ENCODE results near the gene GAPDH.
"Not testable (repeated sequence)": the region's sequence is repeated elsewhere in the genome, so short reads cannot be mapped to it uniquely, and the experiment has no call there.

DNA sequence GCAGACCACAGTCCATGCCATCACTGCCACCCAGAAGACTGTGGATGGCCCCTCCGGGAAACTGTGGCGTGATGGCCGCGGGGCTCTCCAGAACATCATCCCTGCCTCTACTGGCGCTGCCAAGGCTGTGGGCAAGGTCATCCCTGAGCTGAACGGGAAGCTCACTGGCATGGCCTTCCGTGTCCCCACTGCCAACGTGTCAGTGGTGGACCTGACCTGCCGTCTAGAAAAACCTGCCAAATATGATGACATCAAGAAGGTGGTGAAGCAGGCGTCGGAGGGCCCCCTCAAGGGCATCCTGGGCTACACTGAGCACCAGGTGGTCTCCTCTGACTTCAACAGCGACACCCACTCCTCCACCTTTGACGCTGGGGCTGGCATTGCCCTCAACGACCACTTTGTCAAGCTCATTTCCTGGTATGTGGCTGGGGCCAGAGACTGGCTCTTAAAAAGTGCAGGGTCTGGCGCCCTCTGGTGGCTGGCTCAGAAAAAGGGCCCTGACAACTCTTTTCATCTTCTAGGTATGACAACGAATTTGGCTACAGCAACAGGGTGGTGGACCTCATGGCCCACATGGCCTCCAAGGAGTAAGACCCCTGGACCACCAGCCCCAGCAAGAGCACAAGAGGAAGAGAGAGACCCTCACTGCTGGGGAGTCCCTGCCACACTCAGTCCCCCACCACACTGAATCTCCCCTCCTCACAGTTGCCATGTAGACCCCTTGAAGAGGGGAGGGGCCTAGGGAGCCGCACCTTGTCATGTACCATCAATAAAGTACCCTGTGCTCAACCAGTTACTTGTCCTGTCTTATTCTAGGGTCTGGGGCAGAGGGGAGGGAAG lies 3.5 kb downstream of the GAPDH start:
- not testable (repeated sequence) for TF ChIP-seq TAF1 (IDR thresholded peaks at IDR 0.05; ENCODE audit: borderline replicate concordance, low read depth, low read length); CHD2 (IDR thresholded peaks at IDR 0.05; ENCODE audit: low read length, partially characterized antibody); RCOR1 (IDR thresholded peaks at IDR 0.05; ENCODE audit: low read length); GATA2 (CRISPR knock-in tag; IDR thresholded peaks at IDR 0.05); MEF2A (IDR thresholded peaks at IDR 0.05; ENCODE audit: borderline replicate concordance, low read depth); RFX5 (IDR thresholded peaks at IDR 0.05; ENCODE audit: low read length)
- TF ChIP-seq, protein P1, sequence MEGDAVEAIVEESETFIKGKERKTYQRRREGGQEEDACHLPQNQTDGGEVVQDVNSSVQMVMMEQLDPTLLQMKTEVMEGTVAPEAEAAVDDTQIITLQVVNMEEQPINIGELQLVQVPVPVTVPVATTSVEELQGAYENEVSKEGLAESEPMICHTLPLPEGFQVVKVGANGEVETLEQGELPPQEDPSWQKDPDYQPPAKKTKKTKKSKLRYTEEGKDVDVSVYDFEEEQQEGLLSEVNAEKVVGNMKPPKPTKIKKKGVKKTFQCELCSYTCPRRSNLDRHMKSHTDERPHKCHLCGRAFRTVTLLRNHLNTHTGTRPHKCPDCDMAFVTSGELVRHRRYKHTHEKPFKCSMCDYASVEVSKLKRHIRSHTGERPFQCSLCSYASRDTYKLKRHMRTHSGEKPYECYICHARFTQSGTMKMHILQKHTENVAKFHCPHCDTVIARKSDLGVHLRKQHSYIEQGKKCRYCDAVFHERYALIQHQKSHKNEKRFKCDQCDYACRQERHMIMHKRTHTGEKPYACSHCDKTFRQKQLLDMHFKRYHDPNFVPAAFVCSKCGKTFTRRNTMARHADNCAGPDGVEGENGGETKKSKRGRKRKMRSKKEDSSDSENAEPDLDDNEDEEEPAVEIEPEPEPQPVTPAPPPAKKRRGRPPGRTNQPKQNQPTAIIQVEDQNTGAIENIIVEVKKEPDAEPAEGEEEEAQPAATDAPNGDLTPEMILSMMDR (IDR thresholded peaks at IDR 0.05): peak; percentile 91
- TF ChIP-seq RAD21 (IDR thresholded peaks at IDR 0.05; ENCODE audit: low read length) (peak; percentile 63), MXI1 (IDR thresholded peaks at IDR 0.05; ENCODE audit: low read depth, low read length) (0 out of 2 replicates have a peak, but pooled peaks have one; percentile 19)
